SKM-1 treated with dmso at 0.1 percent for 144 hours (cell line): ENCODE measurements around the gene PPP2R3A.
"Not testable (repeated sequence)": the region's sequence is repeated elsewhere in the genome, so short reads cannot be mapped to it uniquely, and the experiment has no call there.

Source experiments
- DNase-seq: peaks from one replicate; lab custom pipeline; 2025; ENCODE audit not compliant: unreplicated experiment; lab: John Stamatoyannopoulos, UW

The PPP2R3A gene

DNA sequence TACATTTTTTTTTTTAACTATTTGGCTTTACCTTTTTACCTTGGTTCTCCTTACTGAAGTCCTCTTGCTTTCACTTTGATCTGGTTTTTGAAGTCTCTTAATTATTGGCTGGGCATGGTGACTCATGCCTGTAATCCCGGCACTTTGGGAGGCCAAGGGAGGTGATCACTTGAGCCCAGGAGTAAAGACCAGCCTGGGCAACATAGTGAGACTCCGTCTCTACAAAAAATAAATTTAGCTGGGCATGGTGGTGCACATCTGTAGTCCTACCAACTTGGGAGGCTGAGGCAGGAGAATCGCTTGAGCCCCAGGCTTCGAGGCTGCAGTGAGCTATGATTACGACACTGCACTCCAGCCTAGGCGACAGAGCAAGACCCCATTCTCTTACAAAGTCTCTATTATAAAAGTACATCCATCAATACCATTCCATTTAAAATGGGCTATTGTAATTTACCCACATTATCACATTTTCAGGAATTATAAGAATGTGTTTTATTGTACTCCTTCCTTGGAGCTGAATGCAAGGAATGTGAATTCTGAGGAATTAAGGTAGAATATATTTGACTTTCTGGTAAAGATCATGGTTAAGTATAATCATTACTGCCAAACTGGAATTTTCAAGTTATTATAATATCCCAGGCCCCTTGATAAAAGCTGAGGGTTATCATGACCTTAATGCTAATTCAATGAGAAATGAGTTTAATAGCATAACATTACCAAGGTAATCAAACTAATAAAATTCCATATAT, 181.6 kb downstream of the PPP2R3A start:
- no peak for DNase-seq

DNA sequence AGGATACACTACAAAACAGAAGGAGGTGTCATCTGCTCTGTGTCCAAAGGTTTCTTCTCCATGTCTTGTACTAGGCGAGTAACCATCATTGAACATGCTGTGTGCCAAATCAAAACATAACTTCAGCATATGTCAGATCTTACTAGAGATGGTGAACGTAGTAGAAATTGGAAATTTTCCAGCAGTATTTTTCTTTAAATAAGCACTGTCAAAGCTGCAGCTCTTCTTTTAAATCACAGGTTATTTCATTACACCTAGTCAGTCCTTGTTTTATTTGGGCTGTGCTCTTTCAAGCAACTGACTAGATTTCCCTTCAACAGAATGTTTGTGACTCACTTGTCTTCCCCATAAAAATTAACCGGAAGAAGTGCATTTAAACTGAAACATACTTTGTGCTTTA, 184.1 kb downstream of the PPP2R3A start:
- no peak for DNase-seq

DNA sequence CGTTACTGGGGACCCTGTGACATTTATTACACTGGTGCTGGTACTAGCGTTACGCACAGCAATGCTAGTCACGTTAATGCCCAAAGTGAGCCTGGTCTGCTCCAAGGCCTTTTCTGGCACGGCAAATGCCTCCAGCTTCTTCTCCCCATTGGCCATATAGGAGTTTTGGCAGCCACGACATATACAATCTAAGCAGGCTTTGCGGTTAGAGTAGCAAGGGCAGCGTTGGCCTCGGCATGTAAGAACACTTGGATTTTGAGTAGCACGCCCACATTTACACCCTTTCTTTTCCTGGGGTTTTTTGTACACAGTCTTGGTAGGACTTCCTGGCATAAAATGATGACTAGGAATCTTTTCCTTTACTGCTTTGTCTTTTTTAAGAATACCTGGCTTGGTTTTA, 185.7 kb downstream of the PPP2R3A start:
- DNase-seq: no peak

GRCh38 chr3:136152176-136152843, 186.8 kb downstream of the PPP2R3A start:
- no peak for DNase-seq

- DNase-seq: no peak
Measured at GRCh38 chr3:136152963-136153362, 187.4 kb downstream of the PPP2R3A start.

- no peak for DNase-seq
Measured at GRCh38 chr3:136161516-136161915, 196.0 kb downstream of the PPP2R3A start.

GRCh38 chr3:136162322-136162721, 196.8 kb downstream of the PPP2R3A start:
- DNase-seq: no peak

DNA sequence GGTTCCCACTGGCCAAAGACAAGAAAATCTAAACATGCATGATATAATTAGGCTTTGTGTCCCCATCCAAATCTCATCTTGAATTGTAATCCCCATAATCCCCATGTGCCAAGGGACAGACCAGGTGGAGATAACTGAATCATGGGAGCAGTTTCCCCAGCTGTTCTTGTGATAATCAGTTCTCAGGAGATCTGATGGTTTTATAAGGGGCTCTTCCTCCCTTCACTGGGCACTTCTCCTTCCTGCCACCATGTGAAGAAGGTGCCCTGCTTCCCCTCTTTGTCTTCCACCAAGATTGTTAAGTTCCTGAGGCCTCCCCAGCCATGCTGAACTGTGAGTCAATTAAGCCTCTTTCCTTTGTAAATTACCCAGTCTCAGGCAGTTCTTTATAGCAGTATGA, 198.1 kb downstream of the PPP2R3A start:
- DNase-seq: not testable (repeated sequence)

DNA sequence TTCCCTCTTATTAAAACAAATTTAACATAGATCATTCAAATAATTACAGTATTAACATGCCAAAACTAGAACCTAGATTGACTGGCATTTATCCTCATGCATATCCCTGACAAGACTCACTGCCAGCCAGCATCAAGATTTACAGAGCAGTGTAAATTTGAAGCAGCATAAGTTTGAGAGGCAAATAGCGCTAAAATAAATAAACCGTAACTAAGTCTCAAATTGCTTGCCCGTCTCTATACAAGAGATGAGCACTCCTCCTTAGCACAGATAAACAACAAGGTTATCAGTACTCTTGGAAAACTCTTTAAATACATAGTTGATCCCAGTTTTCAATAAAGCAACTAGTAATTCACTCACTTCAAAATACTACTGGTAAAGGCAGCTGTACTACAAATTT, 201.0 kb downstream of the PPP2R3A start:
- DNase-seq: no peak

DNA sequence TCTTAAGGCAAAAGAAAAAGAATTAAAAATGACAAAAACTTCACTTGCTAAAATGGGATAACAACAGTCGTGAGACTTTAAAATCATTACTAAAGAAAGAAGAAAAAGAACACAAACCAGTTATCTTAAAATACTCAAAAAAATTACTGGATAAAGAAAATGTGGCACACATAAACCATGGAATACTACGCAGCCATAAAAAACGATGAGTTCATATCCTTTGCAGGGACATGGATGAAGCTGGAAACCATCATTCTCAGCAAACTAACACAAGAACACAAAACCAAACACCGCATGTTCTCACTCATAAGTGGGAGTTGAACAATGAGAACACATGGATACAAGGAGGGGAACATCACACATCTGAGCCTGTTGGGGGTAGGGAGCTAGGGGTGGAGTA, 202.7 kb downstream of the PPP2R3A start:
- DNase-seq: not testable (repeated sequence)

DNA sequence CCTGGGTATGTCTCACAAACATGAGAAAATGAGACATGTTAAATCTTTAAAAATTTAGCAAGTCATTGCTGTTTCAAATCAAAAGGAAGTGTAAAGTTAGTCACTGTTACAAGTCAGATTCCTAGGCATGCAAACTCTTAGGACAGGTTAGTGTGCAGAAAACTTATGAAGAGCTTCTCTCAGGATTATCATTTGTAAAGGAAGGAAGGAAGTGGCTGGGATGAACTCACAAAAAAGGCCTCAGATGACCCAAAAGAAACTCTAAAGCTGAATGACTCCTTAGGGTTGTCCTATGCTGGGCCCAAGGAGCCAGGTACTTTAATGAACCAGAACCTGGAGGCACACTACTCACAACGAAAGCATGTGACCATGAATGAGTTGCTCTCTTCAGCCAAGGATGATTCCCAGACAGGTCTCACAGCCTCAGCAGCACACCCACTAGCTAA, 205.6 kb downstream of the PPP2R3A start:
- DNase-seq: no peak

DNA sequence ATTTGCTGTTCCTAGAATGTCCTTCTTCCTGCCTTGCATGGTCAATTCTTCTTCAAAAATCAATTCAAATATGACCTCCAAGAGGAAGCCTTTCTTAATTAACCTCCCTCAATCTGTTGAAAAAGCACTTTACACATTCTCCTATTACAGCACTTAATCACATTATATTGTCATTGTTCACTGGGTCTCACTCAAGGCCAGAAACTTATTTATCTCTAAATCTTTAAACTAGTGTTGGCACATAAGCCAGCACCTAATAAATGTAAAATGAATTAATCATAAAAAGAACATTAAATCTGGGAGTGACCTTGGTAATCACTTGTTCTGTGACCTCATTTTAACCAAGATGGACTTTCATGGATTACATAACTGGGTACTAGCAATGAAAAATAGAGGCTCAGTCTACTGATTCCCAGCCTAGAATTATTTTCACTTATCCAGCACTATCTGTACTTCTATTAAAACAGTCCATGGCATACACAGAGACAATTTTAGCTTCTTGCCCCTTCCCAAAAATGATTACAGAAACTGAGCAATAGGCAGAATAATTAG, 208.5 kb downstream of the PPP2R3A start:
- DNase-seq: no peak

DNA sequence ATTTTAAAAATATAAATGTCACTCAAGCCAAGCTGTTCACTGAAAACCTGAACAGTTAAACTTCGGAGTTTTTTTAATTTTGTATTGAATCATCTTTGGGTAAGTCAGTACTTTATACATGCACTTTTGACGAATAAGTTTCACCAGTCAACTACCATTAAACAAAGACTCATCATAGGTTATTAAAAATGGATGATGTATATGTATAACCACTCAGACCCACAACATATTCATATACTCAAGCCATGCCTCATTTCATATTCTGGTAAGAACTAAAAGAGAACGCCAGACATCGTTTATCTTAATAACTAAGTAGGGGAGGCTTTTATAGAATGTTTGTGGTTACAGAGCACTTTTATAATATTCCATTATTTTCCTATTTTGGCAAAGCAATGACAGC, 212.3 kb downstream of the PPP2R3A start:
- DNase-seq: no peak

GRCh38 chr3:136181741-136182140, 216.2 kb downstream of the PPP2R3A start:
- no peak for DNase-seq

- no peak for DNase-seq
Measured at GRCh38 chr3:136184703-136185102, 219.2 kb downstream of the PPP2R3A start.

GRCh38 chr3:136186344-136186743, 220.8 kb downstream of the PPP2R3A start:
- no peak for DNase-seq

DNA sequence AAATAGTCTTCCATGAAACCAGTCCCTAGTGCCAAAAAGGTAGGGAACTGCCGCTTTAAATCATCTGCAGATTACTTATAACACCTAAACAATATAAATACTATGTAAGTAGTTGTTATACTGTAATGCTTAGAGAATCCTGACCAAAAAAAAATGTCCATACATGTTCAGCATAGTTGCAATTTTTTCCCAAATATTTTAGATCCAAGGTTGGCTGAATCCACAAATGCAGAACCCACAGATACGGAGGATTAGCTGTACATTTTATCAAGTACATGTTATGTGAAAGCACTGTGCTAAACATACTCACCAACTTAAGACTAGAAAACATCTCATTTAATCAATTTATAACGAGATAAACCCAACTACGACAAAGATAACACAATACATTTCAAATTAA, 221.3 kb downstream of the PPP2R3A start:
- DNase-seq: no peak

GRCh38 chr3:136187868-136188267, 222.3 kb downstream of the PPP2R3A start:
- DNase-seq: no peak

DNA sequence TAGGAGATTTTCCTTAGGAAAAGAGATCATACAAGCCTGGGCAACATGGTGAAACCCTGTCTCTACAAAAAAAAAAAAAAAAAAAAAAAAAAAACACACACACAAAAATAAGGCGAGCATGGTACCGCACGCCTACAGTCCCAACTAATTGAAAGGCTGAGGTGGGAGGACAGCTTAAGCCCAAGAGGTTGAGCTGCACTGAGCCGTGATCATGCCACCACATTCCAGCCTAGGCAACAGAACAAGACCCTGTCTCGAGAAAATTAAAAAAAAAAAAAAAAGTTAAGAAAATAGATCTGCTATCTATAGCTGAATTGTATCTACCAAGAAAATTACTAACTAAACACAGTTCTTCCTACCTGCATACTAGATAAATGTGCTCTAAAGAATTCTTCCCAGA, 223.5 kb downstream of the PPP2R3A start:
- DNase-seq: no peak

DNA sequence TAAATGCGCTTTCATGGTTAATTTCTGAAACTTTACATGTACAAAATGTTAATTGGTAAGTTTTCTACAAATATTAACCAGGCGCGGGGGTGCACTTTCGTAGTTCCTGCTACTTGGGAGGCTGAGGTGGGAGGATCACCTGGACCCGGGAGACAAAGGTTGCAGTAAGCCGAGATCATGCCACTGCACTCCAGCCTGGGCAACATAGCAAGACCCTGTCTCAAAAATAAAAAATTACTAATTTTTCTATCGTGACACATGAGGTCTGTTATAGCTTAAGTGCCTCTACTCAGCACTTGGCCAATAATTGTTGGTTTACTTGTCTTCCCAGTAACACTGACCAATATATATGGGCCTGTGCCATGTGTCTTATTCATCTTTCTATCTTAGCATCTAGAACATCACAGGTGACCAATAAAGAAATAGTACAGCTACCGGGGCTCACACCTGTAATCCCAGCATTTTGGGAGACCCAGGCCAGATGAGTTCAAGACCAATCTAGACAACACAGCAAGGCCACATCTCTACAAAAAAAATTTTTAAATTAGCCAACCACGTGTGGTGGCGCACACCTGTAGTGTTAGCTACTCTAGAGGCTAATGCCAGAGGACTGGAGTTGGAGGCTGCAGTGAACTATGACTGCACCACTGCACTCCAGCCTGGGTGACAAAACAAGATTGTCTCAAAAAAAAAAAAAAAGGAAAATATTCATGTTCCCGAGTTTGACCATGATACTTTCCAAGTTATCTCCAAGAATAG, 224.5 kb downstream of the PPP2R3A start:
- no peak for DNase-seq

GRCh38 chr3:136192195-136192594, 226.7 kb downstream of the PPP2R3A start:
- DNase-seq: not testable (repeated sequence)

DNA sequence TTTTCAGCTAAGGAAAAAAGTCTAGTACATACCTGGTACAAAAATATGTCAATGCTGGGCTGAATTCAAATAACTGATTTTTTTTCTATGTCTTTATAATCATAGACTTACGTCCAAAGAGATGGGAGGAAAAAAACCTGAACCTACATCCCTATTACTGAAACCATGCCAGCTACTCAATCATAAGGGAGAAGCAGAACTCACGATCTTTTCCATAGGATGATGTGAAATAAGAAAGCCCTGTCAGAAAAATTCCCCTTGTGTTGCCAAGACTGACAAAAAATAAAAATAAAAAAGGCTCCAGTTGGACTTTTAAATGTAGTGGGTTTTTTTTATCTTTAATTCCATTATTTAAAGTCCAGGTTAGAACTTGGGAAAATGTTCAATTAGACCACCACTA, 227.3 kb downstream of the PPP2R3A start:
- DNase-seq: no peak
